Natural killer cell (primary cell): ENCODE data around the gene NDRG3. TPM values are rescaled to one million over a fixed set of nuclear protein-coding genes. Genes with fewer than 3 reads are reported as not detected.

Experiments used
- ATAC-seq, 3 donors: fragments of 150-1000 bp in 2 of 3; fragments of 200-7000 bp in 1 of 3; cut with Tn5 transposase; 1 replicate in 1 of 3; 2 replicates in 2 of 3; pipeline ENCODE4 v1.10.0; 2021; ENCODE audit warnings: mild to moderate bottlenecking in 2 of 3, moderate library complexity in 2 of 3
- DNase-seq, 2 donors: peaks; one replicate each; pipeline versions ENCODE4 v3.0.0 to v3.0.0-alpha.2; 2013 to 2021; ENCODE audit warnings: mixed read lengths in 1 of 2
- H3K27ac ChIP-seq: one replicate; pipeline ENCODE4 v1.5.1; 2013; ENCODE audit warnings: mild to moderate bottlenecking, low read length
- H3K27me3 ChIP-seq: one replicate; pipeline ENCODE4 v1.6.1; 2013; ENCODE audit warnings: low read length; ENCODE audit not compliant: control insufficient read depth, insufficient read depth
- H3K36me3 ChIP-seq: one replicate; pipeline ENCODE4 v1.6.1; 2013; ENCODE audit warnings: low read length; ENCODE audit not compliant: control insufficient read depth, insufficient read depth
- H3K4me1 ChIP-seq: one replicate; pipeline ENCODE4 v1.6.1; 2013; ENCODE audit warnings: low read length; ENCODE audit not compliant: control insufficient read depth, insufficient read depth
- H3K4me3 ChIP-seq: one replicate; pipeline ENCODE4 v1.5.1; 2013; ENCODE audit warnings: low read length
- H3K9me3 ChIP-seq: one replicate; pipeline ENCODE4 v1.6.1; 2013; ENCODE audit warnings: low read length; ENCODE audit not compliant: control insufficient read depth, insufficient read depth
- H3K27ac Mint-ChIP-seq, 2 donors: one replicate each; pipeline ENCODE4 v1.8.0; 2022; ENCODE audit warnings: mild to moderate bottlenecking in 2 of 2, mixed read lengths in 2 of 2, moderate library complexity in 1 of 2
- H3K27me3 Mint-ChIP-seq, 2 donors: one replicate each; pipeline ENCODE4 v1.8.0; 2022; ENCODE audit warnings: low read depth in 2 of 2, mixed read lengths in 2 of 2
- H3K36me3 Mint-ChIP-seq: one replicate; pipeline ENCODE4 v1.8.0; 2022; ENCODE audit warnings: mixed read lengths
- H3K4me1 Mint-ChIP-seq, 2 donors: one replicate each; pipeline ENCODE4 v1.8.0; 2022; ENCODE audit warnings: mixed read lengths in 2 of 2
- H3K4me3 Mint-ChIP-seq: one replicate; pipeline ENCODE4 v1.8.0; 2022; ENCODE audit warnings: mild to moderate bottlenecking, moderate library complexity, mixed read lengths
- H3K9me3 Mint-ChIP-seq, 2 donors: one replicate each; pipeline ENCODE4 v1.8.0; 2022; ENCODE audit warnings: mixed read lengths in 2 of 2
- WGBS: methylation state at CpG from one replicate; pipeline ENCODE4 v1.1.7; 2013; ENCODE audit warnings: missing lambda C conversion rate; ENCODE audit not compliant: insufficient coverage; 5-methylcytosine and 5-hydroxymethylcytosine counted together
- intact Hi-C: fragments of 100-400 bp; cut with micrococcal nuclease; formaldehyde crosslinking; loops from one replicate; pipeline ENCODE4 v1.14.2; 2022
- total RNA-seq, 4 donors: library from RNA; stranded (reverse); fragments of 120-200 nt in 1 of 4; gene quantifications; one replicate each; pipeline versions ENCODE4 v1.2.3 to v1.2.4, GENCODE V29; 2013 to 2022
- TF ChIP-seq, protein P1 (sequence below): fragments of 200-600 bp; IDR thresholded peaks from one replicate; pipeline ENCODE4 v1.8.0; 2022; ENCODE audit warnings: antibody characterized with exemption

Gene NDRG3
- total RNA-seq, 3 donors from 2014 or later (not counting 1 experiment from before 2014, with no cell fraction given), result 27.1 to 30.3 (median 28.3) TPM

DNA sequence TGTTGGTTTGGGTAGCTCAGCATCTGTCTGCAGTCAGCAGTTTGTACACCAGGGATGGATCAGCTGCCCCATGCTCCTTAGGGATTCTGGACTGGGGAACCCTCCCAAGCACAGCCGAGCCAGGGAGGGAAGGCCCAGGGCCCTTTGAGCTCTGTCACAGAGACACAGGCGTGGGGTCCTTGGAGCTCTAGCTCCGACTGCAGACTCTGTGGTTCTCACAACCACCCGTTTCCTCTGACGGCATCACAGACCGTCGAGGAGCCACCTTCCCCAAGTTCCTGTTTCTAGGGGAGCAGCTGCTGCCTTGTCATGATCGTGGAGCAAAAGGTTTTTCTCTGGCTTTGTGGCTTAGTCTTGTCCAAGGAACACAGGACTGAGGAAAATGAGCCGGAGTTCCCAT is 99.9 kb downstream of the NDRG3 start, which contains the start of gene SLA2:
Gene SLA2, minus strand, starts transcription at position 199 of the 400 bp plus-strand sequence. CDS start 4,861 bp downstream, outside the sequence.
- WGBS, result 2% methylated on average over 9 of the region's 9 CpGs
- H3K4me1 ChIP-seq, result peaks cover 57% of the 10 kb centered on the region
- H3K36me3 Mint-ChIP-seq, result no peaks in the 10 kb centered on the region
- H3K27ac ChIP-seq, result peak within 1 kb of the TSS; percentile 85
- TF ChIP-seq, protein P1, sequence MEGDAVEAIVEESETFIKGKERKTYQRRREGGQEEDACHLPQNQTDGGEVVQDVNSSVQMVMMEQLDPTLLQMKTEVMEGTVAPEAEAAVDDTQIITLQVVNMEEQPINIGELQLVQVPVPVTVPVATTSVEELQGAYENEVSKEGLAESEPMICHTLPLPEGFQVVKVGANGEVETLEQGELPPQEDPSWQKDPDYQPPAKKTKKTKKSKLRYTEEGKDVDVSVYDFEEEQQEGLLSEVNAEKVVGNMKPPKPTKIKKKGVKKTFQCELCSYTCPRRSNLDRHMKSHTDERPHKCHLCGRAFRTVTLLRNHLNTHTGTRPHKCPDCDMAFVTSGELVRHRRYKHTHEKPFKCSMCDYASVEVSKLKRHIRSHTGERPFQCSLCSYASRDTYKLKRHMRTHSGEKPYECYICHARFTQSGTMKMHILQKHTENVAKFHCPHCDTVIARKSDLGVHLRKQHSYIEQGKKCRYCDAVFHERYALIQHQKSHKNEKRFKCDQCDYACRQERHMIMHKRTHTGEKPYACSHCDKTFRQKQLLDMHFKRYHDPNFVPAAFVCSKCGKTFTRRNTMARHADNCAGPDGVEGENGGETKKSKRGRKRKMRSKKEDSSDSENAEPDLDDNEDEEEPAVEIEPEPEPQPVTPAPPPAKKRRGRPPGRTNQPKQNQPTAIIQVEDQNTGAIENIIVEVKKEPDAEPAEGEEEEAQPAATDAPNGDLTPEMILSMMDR, result no peak
- peaks cover 13% of the 10 kb centered on the region for H3K36me3 ChIP-seq
- no peaks in the 10 kb centered on the region for H3K27me3 ChIP-seq
- H3K4me1 Mint-ChIP-seq, result peaks cover 56 to 59% of the 10 kb centered on the region in 2 donors
- peak; percentile 70 to 88 for DNase-seq
- peak within 1 kb of the TSS; percentile 97 to 98 for H3K27ac Mint-ChIP-seq
- H3K9me3 Mint-ChIP-seq, result no peaks in the 10 kb centered on the region
- ATAC-seq, result peak; percentile 76 to 90 (median 86)
- H3K4me3 ChIP-seq, result peak within 1 kb of the TSS; percentile 54
- intact Hi-C loops, result loop anchor here (2.0 to 10.0 kb wide), 4 partner anchors 33 to 239 kb away; partner anchors contain the start of gene TGIF2
- H3K9me3 ChIP-seq, result no peaks in the 10 kb centered on the region
- peak within 1 kb of the TSS; percentile 95 for H3K4me3 Mint-ChIP-seq
- no peaks in the 10 kb centered on the region for H3K27me3 Mint-ChIP-seq

DNA sequence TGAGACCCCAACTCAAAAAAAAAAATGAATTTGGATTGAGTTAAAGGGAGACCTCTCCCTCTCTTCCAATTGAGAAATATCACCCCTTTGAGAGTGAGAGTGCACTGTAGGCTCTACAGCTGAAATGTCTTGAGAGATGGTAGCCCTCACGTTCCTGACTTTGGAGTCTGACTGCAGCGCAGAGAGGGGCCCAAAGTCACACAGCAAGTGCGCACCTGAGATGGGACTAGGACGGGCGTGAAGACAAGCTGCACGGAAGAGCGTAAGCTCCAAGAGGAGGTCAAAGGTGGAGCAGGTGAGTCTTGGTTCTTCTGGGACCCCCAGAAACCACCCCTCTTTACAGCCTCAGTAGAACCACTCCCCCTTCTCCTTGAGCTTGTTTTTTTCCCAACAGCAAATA is 100.5 kb downstream of the NDRG3 start:
- H3K27ac Mint-ChIP-seq, result peak overlapping the region; percentile 97 to 98
- Histone ChIP-seq H3K9me3 (no peaks in the 10 kb centered on the region), H3K27me3 (no peaks in the 10 kb centered on the region), H3K36me3 (peaks cover 16% of the 10 kb centered on the region), H3K4me1 (peaks cover 57% of the 10 kb centered on the region), H3K27ac (peak overlapping the region; percentile 85), H3K4me3 (peak overlapping the region; percentile 54)
- no peaks in the 10 kb centered on the region for H3K9me3 Mint-ChIP-seq
- H3K36me3 Mint-ChIP-seq, result no peaks in the 10 kb centered on the region
- peaks cover 57 to 59% of the 10 kb centered on the region in 2 donors for H3K4me1 Mint-ChIP-seq
- no peak for ATAC-seq
- WGBS, result 67% methylated on average over 7 of the region's 7 CpGs
- peak overlapping the region; percentile 95 for H3K4me3 Mint-ChIP-seq
- intact Hi-C loops, result loop anchor here (2.0 to 10.0 kb wide), 4 partner anchors 33 to 239 kb away; partner anchors contain the start of gene TGIF2
- peak in 1 of 2 donors; percentile 42 for DNase-seq
- H3K27me3 Mint-ChIP-seq, result no peaks in the 10 kb centered on the region
- TF ChIP-seq, protein P1, result no peak

DNA sequence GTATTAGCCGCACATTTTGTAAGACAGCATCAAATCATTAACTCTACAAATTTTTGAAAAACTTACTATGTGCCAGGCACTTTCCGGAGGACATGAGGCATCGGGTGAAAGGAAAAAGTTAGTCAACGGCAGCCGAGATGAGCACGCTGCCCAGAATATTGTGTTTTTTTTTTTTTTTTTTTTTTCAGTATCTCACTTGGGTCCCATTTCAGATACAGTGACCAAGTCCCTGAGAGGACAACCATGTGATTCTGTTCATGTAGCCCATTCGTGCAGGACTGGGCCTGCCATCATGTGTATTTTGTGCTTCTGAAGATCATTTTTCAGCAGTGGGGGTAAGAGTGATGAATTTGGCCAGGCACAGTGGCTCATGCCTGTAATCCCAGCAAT is 101.2 kb downstream of the NDRG3 start:
- peak overlapping the region; percentile 97 to 98 for H3K27ac Mint-ChIP-seq
- peaks cover 57% of the 10 kb centered on the region for H3K4me1 ChIP-seq

More for the DNA sequence above, 101.2 kb downstream of the NDRG3 start:
- H3K4me3 ChIP-seq, result peak overlapping the region; percentile 54
- Mint-ChIP-seq H3K9me3 (no peaks in the 10 kb centered on the region), H3K36me3 (no peaks in the 10 kb centered on the region), H3K4me3 (peak overlapping the region; percentile 95), H3K27me3 (no peaks in the 10 kb centered on the region), H3K4me1 (peaks cover 57 to 59% of the 10 kb centered on the region in 2 donors)
- H3K27me3 ChIP-seq, result no peaks in the 10 kb centered on the region
- peak overlapping the region; percentile 85 for H3K27ac ChIP-seq
- TF ChIP-seq, protein P1, result no peak
- ATAC-seq, result peak; percentile 12 to 41 (median 17)
- DNase-seq, result peak in 1 of 2 donors; percentile 61
- 43% methylated on average over 7 of the region's 7 CpGs for WGBS
- peaks cover 22% of the 10 kb centered on the region for H3K36me3 ChIP-seq
- intact Hi-C loops, result loop anchor here (1.0 to 10.0 kb wide), 5 partner anchors 16 to 240 kb away; partner anchors contain the start of gene TGIF2
- H3K9me3 ChIP-seq, result no peaks in the 10 kb centered on the region
